Measurements from ENCODE around the gene SCT. TPM values are rescaled to one million over a fixed set of nuclear protein-coding genes. Genes with fewer than 3 reads are reported as not detected.

The SCT gene
- total RNA-seq, 1 donor from 2014 or later = 1.7 TPM

DNA sequence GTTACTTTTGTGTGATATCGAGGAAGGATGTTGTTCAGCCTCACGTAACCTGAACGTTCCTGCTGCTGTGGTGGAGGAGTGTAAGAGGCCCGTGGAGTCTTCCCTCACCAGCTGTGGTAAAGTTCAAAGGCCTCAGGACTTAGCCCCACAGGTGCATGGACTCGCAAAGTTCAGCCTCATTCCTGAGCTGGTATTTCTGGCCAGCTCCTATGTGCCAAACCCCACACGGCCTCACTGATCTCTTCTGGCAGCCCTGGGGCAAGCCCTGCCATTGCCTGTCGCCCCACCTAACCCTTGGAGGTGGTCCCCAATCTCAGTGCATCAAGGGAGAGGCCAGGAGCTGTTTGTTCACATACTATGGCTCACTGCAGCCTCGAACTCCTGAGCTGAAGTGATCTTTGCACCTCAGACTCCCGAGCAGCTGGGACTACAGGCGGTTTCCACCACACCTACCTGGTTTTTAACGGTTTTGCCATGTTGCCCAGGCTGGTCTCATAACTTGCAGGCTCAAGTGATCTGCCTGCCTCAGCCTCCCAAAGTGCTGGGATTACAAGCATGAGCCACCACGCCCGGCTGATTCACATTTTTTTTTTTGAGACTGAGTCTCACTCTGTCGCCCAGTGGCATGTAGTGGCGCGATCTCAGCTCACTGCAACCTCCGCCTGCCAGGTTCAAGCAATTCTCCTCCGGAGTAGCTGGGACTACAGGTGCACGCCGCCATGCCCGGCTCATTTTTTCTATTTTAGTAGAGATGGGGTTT, 48.5 kb downstream of the SCT start:
- Mint-ChIP-seq H3K9me3 (no peaks in the 10 kb centered on the region), H3K36me3 (peaks cover 3% of the 10 kb centered on the region), H3K4me1 (peaks cover 40% of the 10 kb centered on the region), H3K27ac (no peak overlapping the region), H3K4me3 (peak overlapping the region; percentile 86), H3K27me3 (ENCODE audit: low read depth) (peaks cover 4% of the 10 kb centered on the region)
- TF ChIP-seq, protein P1, sequence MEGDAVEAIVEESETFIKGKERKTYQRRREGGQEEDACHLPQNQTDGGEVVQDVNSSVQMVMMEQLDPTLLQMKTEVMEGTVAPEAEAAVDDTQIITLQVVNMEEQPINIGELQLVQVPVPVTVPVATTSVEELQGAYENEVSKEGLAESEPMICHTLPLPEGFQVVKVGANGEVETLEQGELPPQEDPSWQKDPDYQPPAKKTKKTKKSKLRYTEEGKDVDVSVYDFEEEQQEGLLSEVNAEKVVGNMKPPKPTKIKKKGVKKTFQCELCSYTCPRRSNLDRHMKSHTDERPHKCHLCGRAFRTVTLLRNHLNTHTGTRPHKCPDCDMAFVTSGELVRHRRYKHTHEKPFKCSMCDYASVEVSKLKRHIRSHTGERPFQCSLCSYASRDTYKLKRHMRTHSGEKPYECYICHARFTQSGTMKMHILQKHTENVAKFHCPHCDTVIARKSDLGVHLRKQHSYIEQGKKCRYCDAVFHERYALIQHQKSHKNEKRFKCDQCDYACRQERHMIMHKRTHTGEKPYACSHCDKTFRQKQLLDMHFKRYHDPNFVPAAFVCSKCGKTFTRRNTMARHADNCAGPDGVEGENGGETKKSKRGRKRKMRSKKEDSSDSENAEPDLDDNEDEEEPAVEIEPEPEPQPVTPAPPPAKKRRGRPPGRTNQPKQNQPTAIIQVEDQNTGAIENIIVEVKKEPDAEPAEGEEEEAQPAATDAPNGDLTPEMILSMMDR (IDR thresholded peaks at IDR 0.05; ENCODE audit: unreplicated experiment) = no peak
- DNase-seq (ENCODE audit: low spot score in 2 of 2, unreplicated experiment in 2 of 2) = no peak

DNA sequence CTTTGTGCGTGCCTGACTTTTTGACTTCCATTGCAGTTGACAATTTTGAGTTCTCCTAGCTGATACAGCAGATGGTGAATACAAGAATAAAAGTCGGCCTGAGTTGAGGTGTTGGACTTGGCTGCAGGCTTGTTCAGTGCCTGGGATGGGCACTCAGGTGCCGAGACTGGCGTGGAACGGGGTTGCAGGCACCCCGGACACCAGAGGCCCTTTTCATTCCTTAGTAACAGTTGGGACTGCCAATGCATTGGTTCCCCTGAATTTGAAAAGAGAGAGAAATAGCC, 49.4 kb downstream of the SCT start:
- TF ChIP-seq, protein P1 (IDR thresholded peaks at IDR 0.05; ENCODE audit: unreplicated experiment) = no peak
- H3K27me3 Mint-ChIP-seq (ENCODE audit: low read depth) = peaks cover 4% of the 10 kb centered on the region
- H3K9me3 Mint-ChIP-seq = no peaks in the 10 kb centered on the region
- H3K4me3 Mint-ChIP-seq = peak overlapping the region; percentile 86
- DNase-seq (ENCODE audit: low spot score in 2 of 2, unreplicated experiment in 2 of 2) = no peak
- peak overlapping the region; percentile 93 for H3K27ac Mint-ChIP-seq
- peaks cover 46% of the 10 kb centered on the region for H3K4me1 Mint-ChIP-seq
- H3K36me3 Mint-ChIP-seq = peaks cover 3% of the 10 kb centered on the region

DNA sequence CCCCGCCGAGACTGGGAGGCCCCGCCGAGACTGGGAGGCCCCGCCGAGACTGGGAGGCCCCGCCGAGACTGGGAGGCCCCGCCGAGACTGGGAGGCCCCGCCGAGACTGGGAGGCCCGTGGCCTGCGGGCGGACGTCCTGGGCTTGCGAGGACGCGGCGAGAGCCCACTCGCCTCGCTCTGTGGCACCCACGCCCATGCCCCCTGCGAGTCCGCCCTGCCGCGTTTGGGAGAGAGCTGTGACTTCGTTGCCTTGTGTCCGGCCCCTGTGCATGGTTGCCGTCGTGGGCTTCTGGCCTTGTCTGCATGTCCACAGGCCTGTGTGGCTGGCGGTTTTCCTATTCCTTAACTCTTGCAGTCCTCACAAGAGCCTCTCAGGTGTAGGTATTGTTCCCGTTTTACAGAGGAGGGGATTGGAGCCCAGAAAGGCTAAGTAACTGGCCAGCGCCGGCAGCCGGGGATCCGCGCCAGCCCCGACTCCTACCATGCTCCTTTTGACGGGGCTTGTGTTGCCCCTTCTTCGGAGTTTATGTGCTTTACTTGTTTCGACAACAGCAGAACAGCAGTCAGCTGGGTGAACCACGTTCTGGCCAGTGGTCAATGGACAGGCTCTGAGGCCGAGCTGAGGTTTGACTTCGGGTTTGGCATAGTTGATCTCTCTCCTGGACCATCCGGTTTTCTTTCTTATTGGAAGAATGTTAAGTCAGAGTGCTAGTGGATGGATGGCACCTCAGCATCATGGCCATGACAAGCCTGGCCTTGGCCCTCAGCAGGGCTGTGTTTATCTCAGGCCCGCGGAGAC, 50.0 kb downstream of the SCT start:
- H3K4me3 Mint-ChIP-seq = peak overlapping the region; percentile 86
- TF ChIP-seq, protein P1 (IDR thresholded peaks at IDR 0.05; ENCODE audit: unreplicated experiment) = no peak
- H3K4me1 Mint-ChIP-seq = peaks cover 46% of the 10 kb centered on the region
- H3K9me3 Mint-ChIP-seq = no peaks in the 10 kb centered on the region
- peaks cover 3% of the 10 kb centered on the region for H3K36me3 Mint-ChIP-seq
- H3K27ac Mint-ChIP-seq = peak overlapping the region; percentile 93
- H3K27me3 Mint-ChIP-seq (ENCODE audit: low read depth) = peaks cover 4% of the 10 kb centered on the region
- no peak for DNase-seq (ENCODE audit: low spot score in 2 of 2, unreplicated experiment in 2 of 2)

Other genes starting within 250 kb of the SCT start
- 57.5 to 65.7 TPM (median 58.8 TPM) in 3 replicates for gene PKP3, start 233.0 kb downstream of the SCT start, total RNA-seq
- gene SIGIRR, start 212.2 kb downstream of the SCT start, total RNA-seq = 35.5 to 42.5 TPM (median 39.2 TPM) in 3 replicates
- gene ANO9, start 185.2 kb downstream of the SCT start, total RNA-seq = 29.7 to 32.3 TPM (median 30.6 TPM) in 3 replicates
- 39.0 to 49.7 TPM (median 42.1 TPM) in 3 replicates for gene PTDSS2, start 176.9 kb downstream of the SCT start, total RNA-seq
- 81.7 to 89.4 TPM (median 83.2 TPM) in 3 replicates for gene RNH1, start 119.9 kb downstream of the SCT start, total RNA-seq
- 35.1 to 41.5 TPM (median 39.3 TPM) in 3 replicates for gene HRAS, start 91.6 kb downstream of the SCT start, total RNA-seq
- 3.0 to 3.4 TPM (median 3.2 TPM) in 3 replicates for gene LRRC56, start 89.7 kb downstream of the SCT start, total RNA-seq
- gene LMNTD2, start 66.4 kb downstream of the SCT start, total RNA-seq = 16.5 to 17.4 TPM (median 16.6 TPM) in 3 replicates
- gene RASSF7, start 66.2 kb downstream of the SCT start, total RNA-seq = 29.3 to 32.3 TPM (median 32.1 TPM) in 3 replicates
- 48.2 to 51.1 TPM (median 49.7 TPM) in 3 replicates for gene PHRF1, start 50.7 kb downstream of the SCT start, total RNA-seq
- 20.8 to 24.5 TPM (median 21.9 TPM) in 3 replicates for gene IRF7, start 11.2 kb downstream of the SCT start, total RNA-seq
- 0.27 to 0.58 TPM (median 0.34 TPM) in 3 replicates for gene CDHR5, start 2.2 kb downstream of the SCT start, total RNA-seq
- gene DRD4, start 10.1 kb upstream of the SCT start, total RNA-seq = 2.1 to 3.1 TPM (median 2.5 TPM) in 3 replicates
- 59.6 to 64.9 TPM (median 64.0 TPM) in 3 replicates for gene DEAF1, start 68.0 kb upstream of the SCT start, total RNA-seq
- gene TMEM80, start 68.6 kb upstream of the SCT start, total RNA-seq = 25.7 to 30.7 TPM (median 28.7 TPM) in 3 replicates
- 105 to 112 TPM (median 111 TPM) in 3 replicates for gene EPS8L2, start 79.0 kb upstream of the SCT start, total RNA-seq
- gene TALDO1, start 120.3 kb upstream of the SCT start, total RNA-seq = 86.9 to 97.5 TPM (median 89.7 TPM) in 3 replicates
- 81.1 to 91.2 TPM (median 83.9 TPM) in 3 replicates for gene GATD1, start 150.3 kb upstream of the SCT start, total RNA-seq
- gene CEND1, start 162.9 kb upstream of the SCT start, total RNA-seq = not detected in 3 replicates
- 34.3 to 37.2 TPM (median 35.7 TPM) in 3 replicates for gene SLC25A22, start 171.1 kb upstream of the SCT start, total RNA-seq
- 40.1 to 43.7 TPM (median 43.1 TPM) in 3 replicates for gene PIDD1, start 178.1 kb upstream of the SCT start, total RNA-seq
- 1,651 to 1,738 TPM (median 1,657 TPM) in 3 replicates for gene RPLP2, start 182.8 kb upstream of the SCT start, total RNA-seq
- 41.3 to 50.9 TPM (median 50.0 TPM) in 3 replicates for gene PNPLA2, start 191.7 kb upstream of the SCT start, total RNA-seq
- gene CRACR2B, start 200.7 kb upstream of the SCT start, total RNA-seq = 9.9 to 10.6 TPM (median 10.0 TPM) in 3 replicates
- 125 to 142 TPM (median 140 TPM) in 3 replicates for gene CD151, start 205.8 kb upstream of the SCT start, total RNA-seq
- 78.7 to 80.2 TPM (median 79.8 TPM) in 3 replicates for gene POLR2L, start 215.3 kb upstream of the SCT start, total RNA-seq
- gene TSPAN4, start 215.7 kb upstream of the SCT start, total RNA-seq = 94.1 to 98.8 TPM (median 96.6 TPM) in 3 replicates